Mucosa of rectum (tissue), 2 donors: Measurements from ENCODE around the gene FRMD1.
A peak's percentile ranks its signal among the peaks of the same experiment; 100 is the strongest.

ENCODE experiments used
- H3K27ac ChIP-seq, 2 donors: one replicate each; pipeline ENCODE4 v1.7.0; 2013; ENCODE audit warnings: inconsistent platforms in 2 of 2, low read depth in 2 of 2, low read length in 2 of 2
- H3K27me3 ChIP-seq, 2 donors: one replicate each; pipeline ENCODE4 v1.7.0; 2013; ENCODE audit warnings: low read length in 2 of 2; ENCODE audit not compliant: control insufficient read depth in 2 of 2, insufficient read depth in 2 of 2
- H3K36me3 ChIP-seq, 2 donors: one replicate each; pipeline ENCODE4 v1.7.0; 2013; ENCODE audit warnings: low read length in 2 of 2; ENCODE audit not compliant: control insufficient read depth in 2 of 2, insufficient read depth in 2 of 2
- H3K4me1 ChIP-seq, 2 donors: one replicate each; pipeline ENCODE4 v1.7.0; 2013; ENCODE audit warnings: low read length in 2 of 2, mild to moderate bottlenecking in 1 of 2; ENCODE audit not compliant: control insufficient read depth in 2 of 2, insufficient read depth in 2 of 2
- H3K4me3 ChIP-seq, 2 donors: one replicate each; pipeline ENCODE4 v1.7.0; 2013; ENCODE audit warnings: low read length in 2 of 2
- H3K9ac ChIP-seq, 2 donors: one replicate each; pipeline ENCODE4 v1.7.0; 2013; ENCODE audit warnings: low read length in 2 of 2, low read depth in 1 of 2, mild to moderate bottlenecking in 1 of 2
- H3K9me3 ChIP-seq, 2 donors: one replicate each; pipeline ENCODE4 v1.7.0; 2013; ENCODE audit warnings: low read length in 2 of 2; ENCODE audit not compliant: control insufficient read depth in 2 of 2
- donor health status: healthy.
- donor health status: Normal muscosa, but diverticular disease.

FRMD1 gene

DNA sequence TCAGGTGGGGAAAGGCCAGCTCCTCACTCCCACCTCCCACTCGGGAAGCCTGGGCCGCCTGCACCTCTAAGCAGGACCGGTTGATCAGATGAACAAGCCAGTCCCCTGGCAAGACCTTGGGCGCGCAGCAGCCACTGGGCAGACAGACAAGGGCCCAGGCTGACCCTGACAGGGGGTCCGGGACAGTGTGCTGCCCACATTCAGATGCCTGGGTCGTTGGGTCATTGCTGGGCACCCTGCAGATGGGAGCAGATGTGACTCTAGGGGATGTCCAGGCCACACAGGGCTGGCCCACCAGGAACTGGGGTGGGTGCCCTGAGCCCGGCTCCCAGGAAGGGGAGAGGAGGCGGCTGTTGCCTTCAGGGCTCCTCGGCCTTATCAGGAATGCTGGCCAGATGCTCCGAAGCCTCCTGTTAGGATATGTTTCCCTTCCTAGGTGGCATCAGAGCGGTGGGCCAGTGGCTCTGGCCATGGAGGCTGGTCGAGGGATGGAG is 17.3 kb upstream of the FRMD1 start:
- H3K36me3 ChIP-seq, result no peaks in the 10 kb centered on the region
- H3K27ac ChIP-seq, result no peak overlapping the region
- no peak overlapping the region for H3K4me3 ChIP-seq
- H3K9me3 ChIP-seq, result no peaks in the 10 kb centered on the region
- peaks cover 12 to 15% of the 10 kb centered on the region in 2 donors for H3K4me1 ChIP-seq
- H3K9ac ChIP-seq, result no peak overlapping the region
- H3K27me3 ChIP-seq, result no peaks in the 10 kb centered on the region

DNA sequence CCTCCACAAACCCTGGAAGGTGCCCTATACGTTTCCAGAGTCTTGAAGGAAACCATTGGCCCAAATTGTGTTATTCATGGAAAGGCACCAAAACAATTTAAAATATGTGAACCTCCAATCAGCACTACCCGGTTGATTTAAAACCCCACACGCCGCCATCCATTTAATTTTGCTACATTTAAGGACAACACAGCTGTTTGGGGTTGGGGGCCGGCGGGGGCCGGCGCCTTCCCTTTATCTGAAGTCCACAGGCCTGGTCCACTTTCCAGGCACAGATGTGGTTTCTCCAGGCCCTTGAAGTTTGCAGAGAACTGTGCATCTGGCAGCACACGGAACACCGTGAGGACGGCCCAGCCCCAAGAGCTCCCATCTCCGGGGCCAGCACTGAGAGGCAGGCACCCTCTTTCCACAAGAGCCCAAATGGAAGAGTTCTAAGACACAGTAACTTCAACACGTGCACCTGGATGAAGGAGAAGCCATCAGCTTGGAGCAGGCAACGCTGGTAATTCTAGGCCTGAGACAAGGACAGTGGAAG is 16.8 kb upstream of the FRMD1 start:
- peaks cover 15 to 21% of the 10 kb centered on the region in 2 donors for H3K4me1 ChIP-seq
- no peaks in the 10 kb centered on the region for H3K27me3 ChIP-seq
- H3K9ac ChIP-seq, result no peak overlapping the region
- no peak overlapping the region for H3K4me3 ChIP-seq
- H3K36me3 ChIP-seq, result no peaks in the 10 kb centered on the region
- no peaks in the 10 kb centered on the region for H3K9me3 ChIP-seq
- no peak overlapping the region for H3K27ac ChIP-seq

DNA sequence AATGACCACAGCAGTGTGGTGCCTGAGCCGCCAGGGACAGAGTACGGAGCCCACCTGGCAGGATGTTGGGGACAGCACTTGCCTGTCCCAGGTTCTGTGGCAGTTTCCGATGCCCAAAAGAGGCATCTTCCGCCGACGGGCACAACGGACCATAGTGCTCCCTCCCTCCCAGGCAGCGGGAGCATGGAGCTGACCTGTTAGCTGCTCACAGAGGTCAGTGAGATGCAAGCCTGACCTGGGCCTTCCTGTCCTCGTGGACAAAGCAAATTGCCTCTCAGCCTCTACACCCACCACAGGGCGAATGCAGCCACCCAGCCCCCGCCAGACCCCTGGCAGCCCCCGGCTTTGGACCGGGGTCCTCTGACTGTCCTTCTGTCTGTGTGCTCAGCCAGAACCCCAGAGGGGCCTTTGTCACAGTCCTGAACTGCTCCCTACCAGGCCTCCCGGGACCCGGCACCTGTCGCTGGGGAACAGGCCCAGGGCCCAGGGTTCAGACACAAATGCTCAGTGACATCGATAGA is 16.2 kb upstream of the FRMD1 start:
- no peaks in the 10 kb centered on the region for H3K36me3 ChIP-seq
- H3K27ac ChIP-seq, result no peak overlapping the region
- no peak overlapping the region for H3K9ac ChIP-seq
- H3K4me3 ChIP-seq, result no peak overlapping the region
- peaks cover 19 to 25% of the 10 kb centered on the region in 2 donors for H3K4me1 ChIP-seq
- no peaks in the 10 kb centered on the region for H3K27me3 ChIP-seq
- no peaks in the 10 kb centered on the region for H3K9me3 ChIP-seq

DNA sequence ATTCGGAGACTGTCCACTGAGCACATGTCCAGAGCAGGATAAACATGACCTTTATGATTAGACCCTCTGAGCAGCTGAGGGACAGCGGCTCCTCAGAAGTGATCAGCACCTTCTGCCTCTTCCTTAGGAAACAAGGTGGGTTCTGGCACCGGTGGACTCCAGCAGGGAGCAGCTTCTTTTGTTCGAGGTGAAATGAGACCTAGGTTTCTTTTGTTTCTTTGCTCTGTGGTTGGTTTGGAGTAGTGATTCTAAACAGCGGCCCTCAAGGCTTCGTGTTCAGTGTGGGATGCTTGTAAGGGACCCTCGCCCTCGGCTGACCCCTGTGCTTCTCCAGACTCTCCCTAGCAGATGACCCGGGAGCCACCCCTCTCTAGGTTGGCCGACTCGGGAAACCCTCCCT is 14.6 kb upstream of the FRMD1 start:
- no peaks in the 10 kb centered on the region for H3K9me3 ChIP-seq
- peak overlapping the region; percentile 80 to 82 for H3K27ac ChIP-seq
- no peaks in the 10 kb centered on the region for H3K27me3 ChIP-seq
- peaks cover 23 to 27% of the 10 kb centered on the region in 2 donors for H3K4me1 ChIP-seq
- H3K36me3 ChIP-seq, result no peaks in the 10 kb centered on the region
- H3K9ac ChIP-seq, result peak overlapping the region in 1 of 2 donors; percentile 42
- H3K4me3 ChIP-seq, result peak overlapping the region in 1 of 2 donors; percentile 28

DNA sequence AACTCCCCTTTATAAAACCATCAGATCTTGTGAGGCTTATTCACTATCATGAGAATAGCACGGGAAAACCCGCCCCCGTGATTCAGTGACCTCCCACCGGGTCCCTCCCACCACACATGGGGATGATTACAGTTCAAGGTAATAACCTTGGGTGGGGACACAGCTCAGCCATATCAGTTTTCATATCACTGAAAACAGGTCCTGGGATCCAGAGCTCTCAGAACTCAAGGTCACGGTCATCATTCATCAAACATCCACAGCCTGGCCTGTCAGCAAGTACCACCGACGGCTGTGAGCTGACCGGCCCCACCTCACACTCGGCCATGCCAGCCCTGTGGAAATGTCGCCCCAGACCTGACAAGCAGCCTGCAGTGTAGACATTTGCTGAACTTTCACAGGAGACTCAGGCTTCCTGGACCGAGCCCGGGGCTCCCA is 14.1 kb upstream of the FRMD1 start:
- no peaks in the 10 kb centered on the region for H3K36me3 ChIP-seq
- H3K4me3 ChIP-seq, result no peak overlapping the region
- H3K27me3 ChIP-seq, result no peaks in the 10 kb centered on the region
- H3K9me3 ChIP-seq, result no peaks in the 10 kb centered on the region
- H3K27ac ChIP-seq, result peak overlapping the region; percentile 80 to 82
- H3K4me1 ChIP-seq, result peaks cover 29 to 32% of the 10 kb centered on the region in 2 donors
- H3K9ac ChIP-seq, result peak overlapping the region in 1 of 2 donors; percentile 42

DNA sequence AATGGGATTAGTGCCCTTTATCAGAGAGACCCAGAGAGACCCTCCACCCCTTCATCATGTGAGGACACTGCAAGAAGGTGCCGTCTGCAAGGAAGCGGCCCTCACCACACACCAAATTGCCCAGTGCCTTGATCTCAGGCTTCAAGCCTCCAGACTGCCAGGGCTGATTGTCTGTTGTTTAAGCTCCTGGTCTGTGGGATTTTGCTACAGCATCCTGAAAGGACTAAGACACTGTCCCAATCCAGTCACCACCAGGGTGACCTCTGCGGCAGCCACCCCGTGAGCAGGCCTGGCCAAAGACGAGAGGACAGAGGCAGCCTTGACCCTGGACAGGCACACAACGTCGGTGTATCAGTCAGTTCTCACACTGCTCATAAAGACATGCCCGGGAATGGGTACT is 13.5 kb upstream of the FRMD1 start:
- Histone ChIP-seq H3K27ac (peak overlapping the region; percentile 77 to 80), H3K36me3 (no peaks in the 10 kb centered on the region), H3K4me3 (no peak overlapping the region), H3K27me3 (no peaks in the 10 kb centered on the region), H3K9me3 (no peaks in the 10 kb centered on the region), H3K9ac (no peak overlapping the region), H3K4me1 (peaks cover 34 to 38% of the 10 kb centered on the region in 2 donors)

DNA sequence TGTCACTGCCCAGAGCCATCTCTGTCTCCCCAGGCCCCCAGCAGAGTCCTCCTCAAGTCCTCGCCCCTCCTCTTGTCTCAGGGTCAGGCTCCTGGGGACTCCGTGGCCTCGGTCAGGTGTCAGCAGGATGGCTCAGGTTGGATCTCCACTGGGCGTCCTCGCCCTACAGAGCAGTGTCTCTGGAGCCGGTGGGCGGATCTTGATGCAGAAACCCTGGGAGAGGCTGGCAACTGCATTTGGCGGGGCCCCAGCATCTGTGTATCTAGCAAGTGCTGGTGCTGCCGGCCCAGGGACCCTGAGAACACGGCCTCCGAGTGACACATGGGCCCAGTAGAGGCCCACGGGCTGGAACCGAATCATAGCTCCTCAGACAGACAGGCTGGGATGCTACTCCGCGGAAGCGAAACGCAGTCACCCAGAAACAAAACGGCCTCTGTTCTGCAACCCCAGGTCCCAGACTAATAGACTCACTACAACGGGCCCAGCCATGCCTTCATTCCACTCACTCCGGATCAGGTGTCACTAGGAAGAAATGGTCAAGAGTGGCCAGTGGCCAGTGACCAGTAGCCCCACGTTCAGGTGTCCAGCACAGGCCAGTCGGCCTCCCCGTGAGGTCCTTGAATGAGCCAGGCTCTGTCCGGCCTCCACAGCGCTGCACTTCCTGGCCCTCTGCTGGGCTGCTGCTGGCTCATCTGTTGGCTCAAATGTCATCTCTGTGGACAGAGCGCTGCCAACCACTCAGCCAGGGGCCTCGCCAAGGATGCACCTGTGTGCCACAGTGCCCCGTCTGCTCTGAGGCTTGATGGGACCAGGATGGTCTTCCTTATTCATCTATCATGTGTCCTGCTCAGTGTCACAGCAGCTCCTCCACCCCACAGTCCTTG is 12.6 kb upstream of the FRMD1 start:
- no peaks in the 10 kb centered on the region for H3K36me3 ChIP-seq
- peak overlapping the region; percentile 77 to 80 for H3K27ac ChIP-seq
- peaks cover 34 to 40% of the 10 kb centered on the region in 2 donors for H3K4me1 ChIP-seq
- no peaks in the 10 kb centered on the region for H3K9me3 ChIP-seq
- no peak overlapping the region for H3K9ac ChIP-seq
- H3K4me3 ChIP-seq, result peak overlapping the region in 1 of 2 donors; percentile 24
- H3K27me3 ChIP-seq, result no peaks in the 10 kb centered on the region

DNA sequence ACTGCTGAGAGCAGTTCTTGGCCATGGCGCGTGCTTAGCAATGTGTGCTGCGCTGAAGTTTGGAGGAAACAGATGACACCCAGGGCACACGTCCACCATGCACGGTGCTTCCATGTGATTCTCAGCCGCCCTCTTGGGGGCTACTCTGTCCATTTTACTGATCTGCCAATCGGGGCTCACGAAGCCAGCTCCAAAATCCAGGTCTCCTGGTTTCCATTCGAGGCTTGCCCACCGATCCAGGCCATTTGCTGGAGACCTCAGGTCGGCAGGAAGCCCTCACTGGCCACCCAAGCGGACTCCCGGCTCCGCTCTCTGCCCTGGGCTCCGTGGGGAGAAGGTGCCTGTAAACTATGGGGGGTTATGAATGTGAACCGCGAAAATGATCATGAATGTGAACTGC is 11.7 kb upstream of the FRMD1 start:
- no peak overlapping the region for H3K27ac ChIP-seq

DNA sequence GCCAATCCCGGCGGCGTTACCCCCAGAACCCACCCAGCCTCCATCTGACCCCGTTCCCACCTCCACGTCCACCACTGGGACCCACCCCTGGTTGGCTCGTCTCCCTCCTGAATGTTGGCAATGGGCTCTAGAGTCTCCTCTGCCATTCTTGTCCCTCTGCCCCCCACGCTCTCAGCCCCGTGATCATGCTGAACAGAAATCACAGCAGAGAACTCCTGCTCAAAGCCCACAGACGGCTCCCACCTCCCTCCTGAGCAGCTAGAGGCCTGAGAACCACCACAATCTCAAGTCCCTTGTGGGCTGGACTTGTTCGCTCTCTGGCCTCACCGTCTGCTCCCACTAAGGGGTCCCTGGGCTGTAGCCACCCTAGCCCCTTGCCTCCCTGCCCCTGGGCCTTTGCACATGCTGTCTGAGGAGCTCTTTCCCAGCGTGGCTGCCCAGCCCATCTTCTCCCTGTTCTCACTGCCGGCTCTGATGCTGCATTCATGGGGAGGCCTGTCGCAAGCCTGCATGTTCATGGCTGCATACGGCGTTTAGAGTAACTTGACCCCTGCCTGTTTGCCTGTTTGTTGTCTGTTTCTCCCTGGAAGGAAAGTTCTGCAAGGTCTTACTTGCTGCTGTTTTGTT is 11.2 kb upstream of the FRMD1 start:
- Histone ChIP-seq H3K27ac (no peak overlapping the region), H3K4me1 (peaks cover 34 to 40% of the 10 kb centered on the region in 2 donors), H3K9me3 (no peaks in the 10 kb centered on the region), H3K9ac (no peak overlapping the region), H3K36me3 (no peaks in the 10 kb centered on the region), H3K4me3 (no peak overlapping the region), H3K27me3 (no peaks in the 10 kb centered on the region)

More for the DNA sequence above, 11.7 kb upstream of the FRMD1 start:
- peaks cover 34 to 40% of the 10 kb centered on the region in 2 donors for H3K4me1 ChIP-seq
- H3K4me3 ChIP-seq, result peak overlapping the region in 1 of 2 donors; percentile 2
- H3K36me3 ChIP-seq, result no peaks in the 10 kb centered on the region
- no peaks in the 10 kb centered on the region for H3K9me3 ChIP-seq
- no peaks in the 10 kb centered on the region for H3K27me3 ChIP-seq
- H3K9ac ChIP-seq, result no peak overlapping the region
